ENCODE data around the gene GPATCH2.

The GPATCH2 gene

GRCh38 chr1:217630711-217631591, at the start of gene GPATCH2, which contains the start of gene SPATA17:
Gene GPATCH2, minus strand, starts transcription at chr1:217631090. Its CDS starts 119 bp downstream, at chr1:217630971.
Gene SPATA17, plus strand, starts transcription at chr1:217631344. Its CDS starts 35 bp downstream, at chr1:217631379.
- DNase-seq (ENCODE audit: low spot score) = peak; percentile 87

GRCh38 chr1:217674028-217674729, 43.3 kb upstream of the GPATCH2 start:
- DNase-seq (ENCODE audit: low spot score) = no peak

GRCh38 chr1:217673387-217673786, 42.5 kb upstream of the GPATCH2 start:
- DNase-seq (ENCODE audit: low spot score) = no peak

GRCh38 chr1:217668351-217668940, 37.6 kb upstream of the GPATCH2 start:
- DNase-seq (ENCODE audit: low spot score) = no peak

GRCh38 chr1:217661407-217661806, 30.5 kb upstream of the GPATCH2 start:
- no peak for DNase-seq (ENCODE audit: low spot score)

GRCh38 chr1:217660353-217661062, 29.6 kb upstream of the GPATCH2 start:
- peak; percentile 44 for DNase-seq (ENCODE audit: low spot score)

- no peak for DNase-seq (ENCODE audit: low spot score)
These were observed 19.8 kb upstream of the GPATCH2 start for GRCh38 chr1:217650674-217651073.

GRCh38 chr1:217647791-217648190, 16.9 kb upstream of the GPATCH2 start:
- DNase-seq (ENCODE audit: low spot score) = no peak

GRCh38 chr1:217642455-217642854, 11.6 kb upstream of the GPATCH2 start:
- no peak for DNase-seq (ENCODE audit: low spot score)

- no peak for DNase-seq (ENCODE audit: low spot score)
These were observed 3.5 kb downstream of the GPATCH2 start for GRCh38 chr1:217627431-217627830.

- no peak for DNase-seq (ENCODE audit: low spot score)
These were observed 4.6 kb downstream of the GPATCH2 start for GRCh38 chr1:217626321-217626720.

GRCh38 chr1:217622042-217622441, 8.8 kb downstream of the GPATCH2 start:
- no peak for DNase-seq (ENCODE audit: low spot score)

GRCh38 chr1:217620814-217621213, 10.1 kb downstream of the GPATCH2 start:
- no peak for DNase-seq (ENCODE audit: low spot score)

GRCh38 chr1:217617126-217617525, 13.8 kb downstream of the GPATCH2 start:
- DNase-seq (ENCODE audit: low spot score) = no peak

GRCh38 chr1:217614200-217614712, 16.6 kb downstream of the GPATCH2 start:
- DNase-seq (ENCODE audit: low spot score) = no peak

- DNase-seq (ENCODE audit: low spot score) = no peak
These were observed 25.5 kb downstream of the GPATCH2 start for GRCh38 chr1:217605390-217605789.

- DNase-seq (ENCODE audit: low spot score) = no peak
These were observed 28.5 kb downstream of the GPATCH2 start for GRCh38 chr1:217602380-217602779.

- DNase-seq (ENCODE audit: low spot score) = no peak
These were observed 31.7 kb downstream of the GPATCH2 start for GRCh38 chr1:217599154-217599553.

GRCh38 chr1:217590598-217590997, 40.3 kb downstream of the GPATCH2 start:
- no peak for DNase-seq (ENCODE audit: low spot score)

GRCh38 chr1:217586586-217586985, 44.3 kb downstream of the GPATCH2 start:
- peak; percentile 10 for DNase-seq (ENCODE audit: low spot score)

- DNase-seq (ENCODE audit: low spot score) = no peak
These were observed 45.3 kb downstream of the GPATCH2 start for GRCh38 chr1:217585577-217585976.
